NCI-H187 (cell line): Measurements from ENCODE around the gene PCGF6.

ENCODE experiments used
- DNase-seq, 2 experiments: peaks; one replicate each; lab custom pipeline; 2025; lab: John Stamatoyannopoulos, UW

The PCGF6 gene

GRCh38 chr10:103256613-103257012 lies 94.3 kb downstream of the PCGF6 start:
- no peak for DNase-seq

- no peak for DNase-seq
These were observed 96.2 kb downstream of the PCGF6 start for GRCh38 chr10:103254538-103255325.

GRCh38 chr10:103254113-103254512 lies 96.8 kb downstream of the PCGF6 start:
- no peak for DNase-seq
